Fibroblast of peridontal ligament (primary cell): ENCODE measurements around the gene TSC22D2.

Source experiments
- DNase-seq: peaks from one replicate; pipeline ENCODE4 v3.0.0-alpha.2; 2010; ENCODE audit errors: extremely low read depth

TSC22D2 gene

DNA sequence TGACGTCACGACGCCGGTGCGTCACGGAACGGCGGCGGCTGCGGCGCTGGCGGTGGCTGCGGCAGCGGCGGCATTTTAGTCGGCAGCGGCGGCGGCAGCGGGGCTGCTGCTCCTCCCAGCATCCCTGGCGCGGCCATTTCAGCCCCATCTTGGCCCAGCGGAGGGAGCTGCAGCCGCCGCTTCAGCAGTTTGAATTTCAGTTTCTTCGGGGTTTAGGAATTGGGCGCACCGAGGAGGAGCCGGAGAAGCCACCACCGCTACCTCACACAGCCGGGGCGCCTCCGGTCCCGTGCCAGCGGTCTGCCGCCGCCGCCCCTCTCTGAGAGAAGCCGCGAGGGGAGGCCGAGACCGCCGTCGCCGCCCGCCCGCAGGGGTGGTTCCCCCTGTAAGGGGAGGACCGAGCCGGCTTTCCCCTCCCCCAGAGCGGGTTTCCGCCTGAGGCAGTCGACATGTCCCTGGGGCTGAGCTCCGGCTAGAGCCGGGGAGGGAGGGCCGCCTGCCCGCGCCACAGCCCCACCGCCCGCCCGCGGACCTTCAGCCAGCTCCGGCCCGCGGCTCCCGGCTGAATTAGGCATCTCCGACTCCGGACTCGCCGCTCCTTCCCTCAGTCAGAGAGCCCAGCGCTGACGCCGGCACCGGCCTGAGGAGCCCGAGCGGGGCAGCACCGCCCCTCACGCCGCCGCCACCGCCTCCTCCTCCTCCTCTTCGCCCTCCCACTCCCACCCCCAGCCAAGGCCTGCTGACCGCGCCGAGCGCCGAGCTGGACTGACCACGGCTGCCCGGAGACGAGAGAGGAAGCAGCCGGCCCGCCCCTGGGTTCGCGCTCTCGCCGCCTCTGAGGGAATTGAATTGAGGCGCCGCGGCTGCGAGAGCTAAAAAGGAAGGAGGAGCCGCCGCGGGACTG lies at the start of gene TSC22D2:
TSS of gene TSC22D2 (plus strand) at position 78 of the 904 bp plus-strand sequence. CDS start 1,053 bp downstream, outside the sequence.
- DNase-seq = peak; percentile 92

GRCh38 chr3:150359381-150359780 lies 48.7 kb upstream of the TSC22D2 start:
- no peak for DNase-seq

GRCh38 chr3:150360966-150361365 lies 47.1 kb upstream of the TSC22D2 start:
- DNase-seq = no peak

GRCh38 chr3:150362515-150363302 lies 45.4 kb upstream of the TSC22D2 start:
- no peak for DNase-seq

DNA sequence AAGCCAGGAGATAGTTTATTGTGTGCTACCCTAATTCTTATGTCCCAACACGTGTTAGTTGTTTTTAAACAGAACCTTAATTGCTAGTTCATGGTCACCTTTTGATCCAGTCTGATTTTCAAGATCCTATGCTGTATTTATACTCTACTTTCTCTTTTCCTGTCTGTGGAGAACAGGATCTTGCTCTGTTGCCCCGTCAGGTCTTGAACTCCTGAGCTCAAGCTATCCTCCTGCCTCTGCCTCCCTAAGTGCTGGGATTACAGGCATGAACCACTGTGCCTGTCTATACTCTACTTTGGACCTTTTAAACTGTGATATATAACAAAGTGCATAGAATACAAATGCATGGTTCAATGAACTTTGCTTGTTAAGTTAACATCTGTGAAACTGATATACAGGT lies 44.7 kb upstream of the TSC22D2 start:
- no peak for DNase-seq

- peak; percentile 75 for DNase-seq
Observed at GRCh38 chr3:150365132-150365604, 42.9 kb upstream of the TSC22D2 start.

DNA sequence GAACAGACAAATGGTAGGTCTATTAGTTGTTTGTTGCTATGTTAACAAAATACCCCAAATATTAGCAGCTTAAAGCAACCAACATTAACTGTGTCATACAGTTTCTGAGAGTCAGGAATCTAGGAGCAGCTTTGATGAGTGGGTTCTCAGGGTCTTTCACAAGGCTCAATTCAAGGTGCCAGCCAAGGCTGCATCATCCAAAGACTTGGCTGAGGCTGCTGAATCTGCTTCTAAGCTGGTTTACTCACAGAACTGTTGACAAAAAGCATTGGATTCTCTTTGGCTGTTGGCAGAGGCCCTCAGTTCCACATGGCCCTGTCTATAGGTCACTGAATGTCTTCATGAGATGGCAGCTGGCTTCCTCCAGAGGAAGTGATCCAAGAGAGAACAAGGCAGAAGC lies 40.3 kb upstream of the TSC22D2 start:
- DNase-seq = peak; percentile 64

GRCh38 chr3:150370122-150370602 lies 37.9 kb upstream of the TSC22D2 start:
- DNase-seq = peak; percentile 97

DNA sequence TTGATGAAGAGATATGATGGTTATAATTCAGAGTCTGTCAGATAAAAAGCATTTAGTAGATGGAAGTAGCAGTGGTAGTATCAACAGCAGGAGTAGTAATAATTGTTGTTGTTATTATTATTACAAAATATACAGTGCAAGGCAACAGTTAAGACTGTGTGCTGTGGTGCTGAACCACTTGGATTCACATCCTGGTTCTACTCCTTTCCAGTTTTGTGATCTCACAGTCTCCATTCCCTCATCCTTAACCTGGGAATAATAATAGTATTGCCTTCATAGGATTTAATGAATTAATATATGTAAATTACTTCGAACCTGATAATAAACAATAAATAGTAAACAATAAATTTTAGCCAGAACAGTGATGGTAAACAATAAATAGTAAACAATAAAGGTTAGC lies 37.1 kb upstream of the TSC22D2 start:
- peak; percentile 32 for DNase-seq

- DNase-seq = peak; percentile 99
Observed at GRCh38 chr3:150371741-150372254, 36.3 kb upstream of the TSC22D2 start.

- DNase-seq = no peak
Observed at GRCh38 chr3:150372320-150372719, 35.8 kb upstream of the TSC22D2 start.

- peak; percentile 68 for DNase-seq
Observed at GRCh38 chr3:150372722-150373121, 35.4 kb upstream of the TSC22D2 start.

- DNase-seq = no peak
Observed at GRCh38 chr3:150373234-150373875, 34.7 kb upstream of the TSC22D2 start.

DNA sequence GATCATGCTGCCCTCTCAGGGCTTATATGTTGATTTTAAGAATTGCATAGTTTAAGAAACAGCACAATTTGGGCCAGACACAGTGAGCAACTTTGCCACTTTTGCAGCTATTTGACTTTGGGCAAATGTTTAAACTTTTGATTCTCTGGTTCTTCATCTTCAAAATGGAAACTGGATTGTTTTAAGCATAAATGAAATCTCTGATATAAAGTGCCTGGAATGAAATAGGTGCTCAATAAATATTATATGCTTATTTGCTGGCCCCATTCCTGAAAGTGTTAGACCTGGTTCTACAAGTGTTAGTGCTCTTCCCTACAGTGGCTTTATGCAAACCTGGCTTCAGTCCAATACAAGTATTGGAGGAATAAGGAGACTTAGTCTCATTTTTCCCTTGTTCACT lies 33.1 kb upstream of the TSC22D2 start:
- DNase-seq = no peak

GRCh38 chr3:150376001-150376848 lies 31.9 kb upstream of the TSC22D2 start:
- peak; percentile 92 for DNase-seq

DNA sequence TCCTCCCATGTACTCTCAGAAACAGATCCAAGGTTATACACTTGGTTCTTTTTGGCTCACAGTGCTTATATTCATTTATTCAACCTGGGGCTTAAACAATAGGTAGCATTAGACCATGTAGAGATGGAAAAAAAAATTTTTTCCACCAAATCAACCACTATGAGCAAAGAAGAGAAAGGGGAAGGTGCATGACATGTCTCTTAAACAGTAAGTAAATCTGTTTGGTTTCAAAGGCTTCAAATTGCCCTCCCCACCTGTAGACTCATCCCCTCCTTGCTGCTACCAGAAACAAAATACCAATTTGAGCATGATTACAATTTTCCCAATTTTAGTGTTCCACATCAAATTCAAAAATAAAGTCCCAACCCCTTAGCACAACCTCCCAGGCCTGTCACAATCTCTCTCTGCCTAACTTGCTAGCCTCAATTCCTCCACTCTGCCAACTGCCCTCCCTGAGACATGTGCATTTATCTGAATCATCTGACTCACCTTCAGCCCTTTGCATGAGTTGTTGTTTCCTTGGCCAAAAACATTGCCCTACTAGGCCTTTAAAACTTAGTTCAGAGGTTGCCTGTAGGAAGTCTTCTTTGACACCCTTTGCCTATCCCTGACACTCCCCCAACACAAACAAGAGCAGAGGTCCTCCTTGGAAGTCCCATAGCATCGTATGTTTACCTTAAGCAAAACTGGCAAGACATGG lies 30.3 kb upstream of the TSC22D2 start:
- DNase-seq = no peak

- DNase-seq = no peak
Observed at GRCh38 chr3:150378301-150378748, 29.8 kb upstream of the TSC22D2 start.

DNA sequence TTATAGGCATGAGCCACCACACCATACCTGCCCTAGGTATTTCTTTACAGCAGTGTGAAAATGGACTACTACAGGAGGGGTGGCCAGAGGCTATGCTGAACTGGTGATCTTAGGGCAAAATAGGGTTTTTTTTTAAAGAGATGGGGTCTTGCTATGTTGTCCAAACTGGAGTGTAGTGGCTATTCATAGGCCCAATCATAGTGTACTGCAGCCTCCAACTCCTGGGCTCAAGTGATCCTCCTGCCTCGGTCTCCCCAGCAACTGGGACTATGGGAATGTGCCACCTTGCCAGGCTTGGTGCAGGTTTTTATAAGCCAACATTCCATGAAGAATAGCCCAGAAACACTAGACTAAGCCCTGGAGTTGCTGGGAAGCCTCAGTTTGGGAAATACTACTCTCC lies 28.6 kb upstream of the TSC22D2 start:
- DNase-seq = no peak

GRCh38 chr3:150384296-150385212 lies 23.5 kb upstream of the TSC22D2 start:
- no peak for DNase-seq
